ENCODE measurements around the gene LMNTD1. TPM values are rescaled to one million over a fixed set of nuclear protein-coding genes. Genes with fewer than 3 reads are reported as not detected.

LMNTD1 gene
- polyA plus RNA-seq, 3 donors = not detected

GRCh38 chr12:25496098-25496587, 56.9 kb downstream of the LMNTD1 start:
- no peaks in the 10 kb centered on the region for H3K79me2 ChIP-seq (ENCODE audit: insufficient read depth, low read length)
- Mint-ChIP-seq H3K27ac (no peak overlapping the region), H3K4me3 (no peak overlapping the region), H3K27me3 (ENCODE audit: low read depth in 3 of 3) (peaks cover 0 to 3% (median 0%) of the 10 kb centered on the region in 3 donors), H3K4me1 (no peaks in the 10 kb centered on the region), H3K9me3 (peaks cover 0 to 4% (median 3%) of the 10 kb centered on the region in 7 donors), H3K36me3 (no peaks in the 10 kb centered on the region)
- H3K4me3 ChIP-seq (replicated peaks in 1 of 3; ENCODE audit: low read depth in 2 of 3, low read length in 3 of 3) = no peak overlapping the region
- H4K20me1 ChIP-seq (ENCODE audit: insufficient read depth, low read length) = no peaks in the 10 kb centered on the region
- WGBS (ENCODE audit: insufficient coverage) = 17% methylated on average over 2 of the region's 5 CpGs
- H3K27me3 ChIP-seq (ENCODE audit: control insufficient read depth in 2 of 2, insufficient read depth in 2 of 2, low read length in 2 of 2) = no peaks in the 10 kb centered on the region
- H3K9ac ChIP-seq (ENCODE audit: insufficient read depth, low read length, poor library complexity, severe bottlenecking) = no peak overlapping the region
- no peaks in the 10 kb centered on the region for H3K4me1 ChIP-seq (ENCODE audit: control insufficient read depth in 1 of 2, insufficient read depth in 2 of 2, low read length in 2 of 2)
- DNase-seq = no peak
- no peak for TF ChIP-seq CTCF (IDR thresholded peaks at IDR 0.05)
- no peaks in the 10 kb centered on the region for H3K36me3 ChIP-seq (replicated peaks in 1 of 2; ENCODE audit: control insufficient read depth in 1 of 2, insufficient read depth in 2 of 2, low read length in 2 of 2)
- no peak overlapping the region for H3K4me2 ChIP-seq (replicated peaks; ENCODE audit: extremely low read depth, low read length, poor library complexity, severe bottlenecking)
- no peak overlapping the region for H3K27ac ChIP-seq (ENCODE audit: low read depth in 1 of 2, low read length in 2 of 2)
- H3K9me3 ChIP-seq (replicated peaks in 1 of 2; ENCODE audit: control insufficient read depth in 1 of 2, insufficient read depth in 1 of 2, low read length in 2 of 2) = no peaks in the 10 kb centered on the region
- H2AFZ ChIP-seq (ENCODE audit: insufficient read depth, low read depth, low read length, poor library complexity, severe bottlenecking) = no peak overlapping the region
- intact Hi-C loops (cut with micrococcal nuclease) = no loop called here

GRCh38 chr12:25495331-25496097, 57.6 kb downstream of the LMNTD1 start:
- Mint-ChIP-seq H3K4me1 (no peaks in the 10 kb centered on the region), H3K9me3 (peaks cover 0 to 4% (median 3%) of the 10 kb centered on the region in 7 donors), H3K27me3 (ENCODE audit: low read depth in 3 of 3) (peaks cover 0 to 1% (median 0%) of the 10 kb centered on the region in 3 donors), H3K4me3 (no peak overlapping the region), H3K27ac (no peak overlapping the region), H3K36me3 (no peaks in the 10 kb centered on the region)
- Histone ChIP-seq H4K20me1 (ENCODE audit: insufficient read depth, low read length) (no peaks in the 10 kb centered on the region), H3K27me3 (ENCODE audit: control insufficient read depth in 2 of 2, insufficient read depth in 2 of 2, low read length in 2 of 2) (no peaks in the 10 kb centered on the region), H2AFZ (ENCODE audit: insufficient read depth, low read depth, low read length, poor library complexity, severe bottlenecking) (no peak overlapping the region), H3K27ac (ENCODE audit: low read depth in 1 of 2, low read length in 2 of 2) (no peak overlapping the region), H3K36me3 (replicated peaks in 1 of 2; ENCODE audit: control insufficient read depth in 1 of 2, insufficient read depth in 2 of 2, low read length in 2 of 2) (no peaks in the 10 kb centered on the region), H3K9me3 (replicated peaks in 1 of 2; ENCODE audit: control insufficient read depth in 1 of 2, insufficient read depth in 1 of 2, low read length in 2 of 2) (no peaks in the 10 kb centered on the region), H3K79me2 (ENCODE audit: insufficient read depth, low read length) (no peaks in the 10 kb centered on the region), H3K4me2 (replicated peaks; ENCODE audit: extremely low read depth, low read length, poor library complexity, severe bottlenecking) (no peak overlapping the region), H3K4me1 (ENCODE audit: control insufficient read depth in 1 of 2, insufficient read depth in 2 of 2, low read length in 2 of 2) (no peaks in the 10 kb centered on the region), H3K4me3 (replicated peaks in 1 of 3; ENCODE audit: low read depth in 2 of 3, low read length in 3 of 3) (no peak overlapping the region), H3K9ac (ENCODE audit: insufficient read depth, low read length, poor library complexity, severe bottlenecking) (no peak overlapping the region)
- intact Hi-C loops (cut with micrococcal nuclease) = no loop called here
- no peak for DNase-seq
- TF ChIP-seq CTCF (IDR thresholded peaks at IDR 0.05) = no peak
- 100% methylated on average over 1 of the region's 1 CpG for WGBS (ENCODE audit: insufficient coverage)

Data from CD14-positive monocyte (primary cell).